ENCODE measurements around the gene C2orf76. TPM values are rescaled to one million over a fixed set of nuclear protein-coding genes. Genes with fewer than 3 reads are reported as not detected.

C2orf76 gene
- total RNA-seq, 6 experiments from 2014 or later = 6.6 to 10.5 (median 8.9) TPM

DNA sequence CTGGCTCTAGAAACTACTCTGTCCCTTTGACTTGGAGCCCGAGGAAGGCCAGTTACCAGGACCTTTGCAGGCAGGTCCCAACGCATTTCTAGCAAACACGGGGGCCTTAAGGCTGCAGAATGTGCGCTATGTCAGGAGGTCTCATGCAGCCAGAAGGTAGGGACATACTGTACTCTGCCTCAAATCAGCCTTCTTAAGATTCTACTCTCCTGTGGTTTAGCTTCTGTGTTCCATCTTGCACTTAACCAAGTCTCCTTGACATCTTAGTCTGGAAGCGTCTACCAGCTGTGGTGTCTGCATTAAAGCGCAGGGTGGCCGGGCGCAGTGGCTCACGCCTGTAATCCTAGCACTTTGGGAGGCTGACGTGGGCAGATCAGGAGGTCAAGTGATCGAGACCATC lies 77.5 kb downstream of the C2orf76 start:
- Mint-ChIP-seq H3K36me3 (ENCODE audit: low read depth) (no peaks in the 10 kb centered on the region), H3K9me3 (no peaks in the 10 kb centered on the region), H3K27ac (no peak overlapping the region), H3K27me3 (ENCODE audit: insufficient read depth) (peaks cover 7% of the 10 kb centered on the region), H3K4me1 (ENCODE audit: low read depth) (peaks cover 12% of the 10 kb centered on the region), H3K4me3 (no peak overlapping the region)
- TF ChIP-seq, protein P1, sequence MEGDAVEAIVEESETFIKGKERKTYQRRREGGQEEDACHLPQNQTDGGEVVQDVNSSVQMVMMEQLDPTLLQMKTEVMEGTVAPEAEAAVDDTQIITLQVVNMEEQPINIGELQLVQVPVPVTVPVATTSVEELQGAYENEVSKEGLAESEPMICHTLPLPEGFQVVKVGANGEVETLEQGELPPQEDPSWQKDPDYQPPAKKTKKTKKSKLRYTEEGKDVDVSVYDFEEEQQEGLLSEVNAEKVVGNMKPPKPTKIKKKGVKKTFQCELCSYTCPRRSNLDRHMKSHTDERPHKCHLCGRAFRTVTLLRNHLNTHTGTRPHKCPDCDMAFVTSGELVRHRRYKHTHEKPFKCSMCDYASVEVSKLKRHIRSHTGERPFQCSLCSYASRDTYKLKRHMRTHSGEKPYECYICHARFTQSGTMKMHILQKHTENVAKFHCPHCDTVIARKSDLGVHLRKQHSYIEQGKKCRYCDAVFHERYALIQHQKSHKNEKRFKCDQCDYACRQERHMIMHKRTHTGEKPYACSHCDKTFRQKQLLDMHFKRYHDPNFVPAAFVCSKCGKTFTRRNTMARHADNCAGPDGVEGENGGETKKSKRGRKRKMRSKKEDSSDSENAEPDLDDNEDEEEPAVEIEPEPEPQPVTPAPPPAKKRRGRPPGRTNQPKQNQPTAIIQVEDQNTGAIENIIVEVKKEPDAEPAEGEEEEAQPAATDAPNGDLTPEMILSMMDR (IDR thresholded peaks at IDR 0.05) = no peak
- DNase-seq = no peak

DNA sequence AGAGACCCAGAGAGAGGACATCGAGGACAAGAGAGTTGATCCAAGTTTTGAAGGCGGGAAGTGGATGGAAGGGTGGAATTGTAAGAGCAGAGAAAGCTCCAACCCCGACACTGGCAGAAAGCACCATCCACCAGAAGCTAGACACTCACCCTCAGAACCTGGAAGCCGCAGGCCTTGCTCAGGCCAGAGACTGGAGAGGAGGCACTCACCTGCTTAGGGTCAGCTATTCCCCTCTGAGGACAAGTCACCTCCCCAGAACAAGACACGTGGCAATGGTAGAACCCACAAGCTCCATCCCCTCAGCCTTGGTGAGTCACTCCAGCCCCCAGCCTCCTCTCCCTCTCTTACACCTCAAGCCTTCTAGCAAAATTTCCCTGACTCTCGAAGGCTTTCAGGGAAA lies 78.1 kb downstream of the C2orf76 start:
- peaks cover 7% of the 10 kb centered on the region for H3K27me3 Mint-ChIP-seq (ENCODE audit: insufficient read depth)
- H3K36me3 Mint-ChIP-seq (ENCODE audit: low read depth) = no peaks in the 10 kb centered on the region
- no peaks in the 10 kb centered on the region for H3K9me3 Mint-ChIP-seq
- H3K4me3 Mint-ChIP-seq = no peak overlapping the region
- H3K27ac Mint-ChIP-seq = no peak overlapping the region
- TF ChIP-seq, protein P1 (IDR thresholded peaks at IDR 0.05) = no peak
- DNase-seq = no peak
- peaks cover 18% of the 10 kb centered on the region for H3K4me1 Mint-ChIP-seq (ENCODE audit: low read depth)

DNA sequence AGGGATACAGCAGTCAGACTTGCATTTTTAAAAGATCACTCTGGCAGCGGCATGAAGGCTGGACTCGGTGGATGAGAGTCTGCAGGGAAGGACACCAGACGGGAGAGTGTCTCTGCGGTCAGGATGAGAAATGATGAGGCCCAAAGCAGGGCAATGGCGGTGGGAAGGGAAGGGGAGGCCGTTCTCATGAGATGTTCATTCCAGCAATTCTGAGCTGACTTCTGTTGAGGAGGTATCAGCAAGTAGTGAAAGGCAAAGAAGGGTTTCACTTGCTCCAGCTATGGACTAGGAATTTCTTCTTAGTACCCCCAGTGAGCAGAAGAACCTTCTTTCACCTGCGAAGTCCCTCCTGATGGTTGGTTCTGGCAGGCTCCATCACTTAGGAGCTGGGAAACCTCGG lies 80.0 kb downstream of the C2orf76 start:
- Mint-ChIP-seq H3K27me3 (ENCODE audit: insufficient read depth) (peaks cover 2% of the 10 kb centered on the region), H3K36me3 (ENCODE audit: low read depth) (no peaks in the 10 kb centered on the region), H3K9me3 (no peaks in the 10 kb centered on the region), H3K4me3 (no peak overlapping the region), H3K27ac (no peak overlapping the region), H3K4me1 (ENCODE audit: low read depth) (peaks cover 13% of the 10 kb centered on the region)
- TF ChIP-seq, protein P1 (IDR thresholded peaks at IDR 0.05) = no peak
- no peak for DNase-seq

DNA sequence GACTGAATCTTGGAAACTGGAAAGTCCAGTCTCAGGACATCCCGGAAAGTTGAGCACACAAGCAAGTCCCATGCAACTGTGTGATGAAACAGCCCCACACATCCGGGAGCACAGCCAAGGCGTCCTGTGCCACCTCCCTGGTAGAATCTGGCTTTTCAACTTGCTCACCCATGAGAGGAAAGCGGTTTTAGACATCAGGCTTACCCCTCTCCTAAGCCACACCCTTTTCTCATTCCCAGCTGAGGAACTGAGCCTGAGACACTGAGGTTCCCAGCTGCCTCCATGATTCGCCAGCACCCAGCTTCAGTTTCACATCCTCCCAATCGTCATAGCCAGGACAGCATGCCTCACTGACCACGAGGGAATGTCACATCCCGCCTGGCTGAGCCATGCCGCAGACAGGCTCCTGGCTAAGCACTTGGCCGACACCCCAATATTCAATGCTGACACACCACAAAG lies 82.7 kb downstream of the C2orf76 start:
- Mint-ChIP-seq H3K4me1 (ENCODE audit: low read depth) (peaks cover 13% of the 10 kb centered on the region), H3K27ac (peak overlapping the region; percentile 73), H3K4me3 (peak overlapping the region; percentile 65), H3K27me3 (ENCODE audit: insufficient read depth) (peaks cover 2% of the 10 kb centered on the region), H3K9me3 (no peaks in the 10 kb centered on the region), H3K36me3 (ENCODE audit: low read depth) (no peaks in the 10 kb centered on the region)
- TF ChIP-seq, protein P1 (IDR thresholded peaks at IDR 0.05) = no peak
- peak; percentile 92 for DNase-seq

DNA sequence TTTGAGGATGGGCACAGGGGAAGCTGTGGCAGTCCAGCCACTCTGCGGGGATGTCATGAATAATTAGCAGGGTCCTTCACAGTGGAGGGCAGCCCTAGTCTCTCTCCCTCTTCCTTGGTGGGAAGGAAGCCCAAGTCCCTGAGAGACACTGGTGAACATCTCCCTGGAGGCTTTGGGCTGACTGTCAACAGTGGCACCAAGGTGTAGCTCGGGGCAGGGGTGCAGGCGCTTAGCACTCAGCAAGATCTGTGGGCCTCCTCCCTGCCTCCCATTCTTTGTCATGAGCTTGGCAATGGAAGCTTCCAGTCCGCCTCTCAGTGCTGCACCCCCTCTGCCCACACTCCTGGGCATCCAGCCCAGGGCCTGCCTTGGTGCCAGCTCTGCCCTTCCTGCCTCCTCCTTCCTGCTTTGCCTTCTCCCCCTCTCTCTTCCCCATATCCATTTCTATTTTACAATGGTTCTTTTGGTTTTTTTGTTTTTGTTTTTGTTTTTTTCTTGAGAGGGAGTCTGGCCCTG lies 83.6 kb downstream of the C2orf76 start:
- Mint-ChIP-seq H3K36me3 (ENCODE audit: low read depth) (no peaks in the 10 kb centered on the region), H3K4me1 (ENCODE audit: low read depth) (peaks cover 13% of the 10 kb centered on the region), H3K9me3 (no peaks in the 10 kb centered on the region), H3K27ac (no peak overlapping the region), H3K27me3 (ENCODE audit: insufficient read depth) (peaks cover 2% of the 10 kb centered on the region), H3K4me3 (no peak overlapping the region)
- DNase-seq = no peak
- TF ChIP-seq, protein P1 (IDR thresholded peaks at IDR 0.05) = no peak
